Keratinocyte (primary cell): ENCODE data around the gene MYO1D.

Experiments
- CTCF ChIP-seq, 3 experiments: IDR thresholded peaks in 1 of 3; conservative IDR thresholded peaks in 1 of 3; optimal IDR thresholded peaks in 1 of 3; 2 replicates in 2 of 3; 3 replicates in 1 of 3; pipeline versions ENCODE3 to v1.5.1; 2011; ENCODE audit warnings: low read length in 3 of 3, mild to moderate bottlenecking in 3 of 3, moderate library complexity in 2 of 3, control low read depth in 1 of 3, inconsistent platforms in 1 of 3; ENCODE audit not compliant: insufficient read depth in 2 of 3; ENCODE audit errors: extremely low read depth in 1 of 3
- EZH2 ChIP-seq: IDR thresholded peaks from one replicate; pipeline ENCODE4 v1.6.1; 2012; ENCODE audit warnings: inconsistent platforms, mild to moderate bottlenecking, low read length, moderate library complexity

DNA sequence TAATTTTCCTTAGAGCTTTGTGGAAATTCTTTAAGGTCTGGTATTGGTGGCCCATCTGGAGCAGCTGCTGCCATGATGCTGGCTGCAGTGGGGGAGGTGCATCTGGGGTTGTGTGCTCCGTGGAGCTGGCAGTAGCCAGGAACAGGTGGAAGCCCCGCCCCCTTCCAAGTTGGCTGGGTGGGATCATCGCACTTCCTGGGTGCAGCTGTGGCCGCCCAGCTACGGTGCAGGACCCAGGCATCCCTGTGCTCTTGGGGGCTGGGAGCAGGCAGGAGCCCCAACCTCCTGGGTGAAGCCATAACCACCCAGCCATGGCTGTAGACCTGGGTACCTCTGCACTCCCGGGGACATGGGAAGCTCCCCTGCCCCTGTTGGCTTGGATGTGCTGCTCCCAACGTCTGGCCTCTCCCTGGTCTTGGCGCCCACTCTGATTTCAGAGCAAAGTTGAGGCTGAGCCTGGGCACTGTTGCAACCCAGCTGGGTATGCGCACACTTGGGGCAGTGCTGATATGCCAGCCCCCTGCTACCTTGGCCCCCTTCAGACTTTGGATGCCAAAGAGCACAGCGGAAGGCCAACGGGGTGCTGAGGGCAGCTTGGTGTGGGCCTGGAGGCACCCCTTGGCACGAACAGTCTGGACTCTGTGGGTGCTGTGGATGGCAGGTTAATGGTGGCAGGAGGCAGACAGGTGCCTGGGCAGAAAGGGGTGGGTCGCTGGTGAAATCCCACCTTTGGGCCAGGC lies 145.2 kb downstream of the MYO1D start:
- TF ChIP-seq CTCF (optimal IDR thresholded peaks at IDR 0.05 in 1 of 3, IDR thresholded peaks at IDR 0.05 in 1 of 3, conservative IDR thresholded peaks at IDR 0.05 in 1 of 3; ENCODE audit: extremely low read depth in 1 of 3, insufficient read depth in 2 of 3, low read length in 3 of 3) (no peak), EZH2 (no peak)
